GM12873 (cell line): ENCODE results near the gene PTS.

ENCODE experiments used
- CTCF ChIP-seq: IDR thresholded peaks from 2 replicates; pipeline ENCODE4 v1.5.1; 2012; ENCODE audit warnings: low read depth, mild to moderate bottlenecking, moderate library complexity, low read length, control low read depth; ENCODE audit not compliant: insufficient read depth; ENCODE audit errors: missing control alignments

PTS gene

GRCh38 chr11:112274007-112274783 is 48.0 kb downstream of the PTS start:
- peak; percentile 17 for TF ChIP-seq CTCF

- TF ChIP-seq CTCF: no peak
Observed at GRCh38 chr11:112277029-112277428, 50.8 kb downstream of the PTS start.

DNA sequence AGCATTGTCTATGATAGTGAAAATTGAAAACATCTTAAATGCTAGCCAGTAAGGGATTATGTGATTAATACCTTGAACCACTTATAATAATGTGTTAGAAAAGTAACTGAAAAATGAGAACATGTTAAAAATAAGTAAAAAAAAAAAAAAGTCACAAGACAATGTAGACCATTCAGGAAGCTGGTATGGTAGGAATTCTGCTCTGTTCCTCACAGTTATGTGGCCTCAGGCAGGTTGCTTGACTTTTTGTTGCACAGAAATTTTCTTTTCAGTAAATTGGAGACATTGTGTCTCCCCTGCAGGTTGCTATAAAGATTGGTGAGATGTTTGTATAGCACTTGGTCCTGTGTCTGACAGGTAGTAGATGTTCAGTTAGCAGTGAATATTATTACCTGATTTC is 51.7 kb downstream of the PTS start:
- TF ChIP-seq CTCF: no peak

DNA sequence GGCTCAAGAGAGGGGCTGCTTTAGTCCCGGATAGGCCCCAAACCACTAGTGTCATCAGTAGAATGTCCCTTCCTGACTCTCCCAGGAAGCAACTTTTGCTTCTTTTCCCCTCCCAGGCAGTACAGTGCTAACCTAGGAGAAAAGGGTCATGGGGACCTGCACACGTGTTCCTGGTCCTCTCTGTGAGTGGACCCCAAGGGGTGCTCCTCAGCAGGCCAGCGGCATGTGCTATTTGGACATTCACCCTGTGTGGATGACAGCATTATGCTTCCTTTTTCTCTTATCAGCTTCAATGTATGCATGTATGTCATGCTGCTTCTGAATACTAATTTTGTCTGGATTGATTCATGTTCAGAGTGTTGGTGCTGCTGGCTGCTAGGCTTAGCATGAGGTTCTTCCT is 52.6 kb downstream of the PTS start:
- TF ChIP-seq CTCF: no peak

DNA sequence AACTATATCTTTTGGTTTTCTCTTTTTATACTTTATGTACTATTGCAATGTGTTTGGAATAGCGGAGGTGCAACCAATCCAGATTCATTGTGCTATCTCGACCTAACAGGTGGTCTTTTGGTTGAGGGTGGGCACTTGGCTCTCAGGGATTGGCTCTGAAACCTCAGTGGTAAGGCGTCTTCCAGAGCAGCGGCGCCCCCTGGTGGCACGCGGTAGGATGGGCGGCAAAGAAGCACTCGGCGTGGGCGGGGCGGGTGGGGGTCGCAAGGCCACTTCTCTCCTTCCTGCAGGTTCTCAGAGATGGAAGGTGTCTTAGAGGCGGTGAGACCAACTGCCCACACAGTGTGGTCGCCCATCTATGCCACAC is 53.7 kb downstream of the PTS start:
- TF ChIP-seq CTCF: peak; percentile 84

- peak; percentile 81 for TF ChIP-seq CTCF
Observed at GRCh38 chr11:112280268-112281126, 54.3 kb downstream of the PTS start.

- TF ChIP-seq CTCF: no peak
Observed at GRCh38 chr11:112281726-112282125, 55.5 kb downstream of the PTS start.
